Endothelial cell of umbilical vein (primary cell): ENCODE measurements around the gene PLAGL2.

ENCODE experiments used
- CTCF ChIP-seq, 2 donors: IDR thresholded peaks; 1 replicate in 1 of 2; 2 replicates in 1 of 2; pipeline ENCODE4 v1.5.1; 2011; ENCODE audit warnings: low read length in 2 of 2, mild to moderate bottlenecking in 2 of 2, moderate library complexity in 2 of 2, control low read depth in 1 of 2, inconsistent platforms in 1 of 2, low read depth in 1 of 2; ENCODE audit not compliant: insufficient read depth in 1 of 2; ENCODE audit errors: extremely low read depth in 1 of 2
- EZH2 ChIP-seq: IDR thresholded peaks from 2 replicates; pipeline ENCODE4 v1.6.1; 2012; ENCODE audit warnings: borderline replicate concordance, low read depth, mild to moderate bottlenecking, moderate library complexity, low read length, inconsistent platforms; ENCODE audit not compliant: severe bottlenecking
- GATA2 ChIP-seq: IDR thresholded peaks from 2 replicates; pipeline ENCODE4 v1.7.0; 2011; ENCODE audit warnings: low read depth, mild to moderate bottlenecking, moderate library complexity, mixed read lengths, low read length; ENCODE audit not compliant: insufficient read length, insufficient read depth
- POLR2A ChIP-seq: IDR thresholded peaks from 2 replicates; pipeline ENCODE4 v1.6.1; 2012; ENCODE audit warnings: low read depth, mild to moderate bottlenecking, control low read depth, low read length

GRCh38 chr20:32162351-32162750 lies 45.2 kb downstream of the PLAGL2 start:
- TF ChIP-seq CTCF (IDR thresholded peaks at IDR 0.05; ENCODE audit: extremely low read depth in 1 of 2, insufficient read depth in 1 of 2, low read depth in 1 of 2, low read length in 2 of 2) (no peak), GATA2 (no peak), EZH2 (no peak), POLR2A (no peak)
